GM12872 (cell line): ENCODE measurements around the gene DHRS2.

ENCODE experiments used
- CTCF ChIP-seq: IDR thresholded peaks from 3 replicates; pipeline ENCODE4 v1.5.1; 2011; ENCODE audit warnings: low read depth, mild to moderate bottlenecking, low read length, moderate library complexity; ENCODE audit not compliant: insufficient read depth

The DHRS2 gene

GRCh38 chr14:23654231-23654630 is 18.1 kb downstream of the DHRS2 start:
- TF ChIP-seq CTCF: no peak

GRCh38 chr14:23657959-23658470 is 21.9 kb downstream of the DHRS2 start:
- TF ChIP-seq CTCF: no peak

- no peak for TF ChIP-seq CTCF
These were observed 24.4 kb downstream of the DHRS2 start for GRCh38 chr14:23660290-23661226.

GRCh38 chr14:23661542-23661941 is 25.4 kb downstream of the DHRS2 start:
- TF ChIP-seq CTCF: no peak

- TF ChIP-seq CTCF: no peak
These were observed 27.0 kb downstream of the DHRS2 start for GRCh38 chr14:23663127-23663526.

GRCh38 chr14:23663711-23664110 is 27.5 kb downstream of the DHRS2 start:
- TF ChIP-seq CTCF: no peak

GRCh38 chr14:23664207-23664885 is 28.2 kb downstream of the DHRS2 start:
- TF ChIP-seq CTCF: no peak
